Mesendoderm (in vitro differentiated cells): ENCODE data around the gene RPL13.

ENCODE experiments used
- DNase-seq: peaks from one replicate; pipeline ENCODE4 v3.0.0; 2013
- H2AK5ac ChIP-seq: 2 replicates; pipeline ENCODE4 v1.6.1; 2013; ENCODE audit warnings: low read length, inconsistent platforms
- H2BK120ac ChIP-seq: 2 replicates; pipeline ENCODE4 v1.6.1; 2013; ENCODE audit warnings: low read depth, mild to moderate bottlenecking, low read length, moderate library complexity, mixed read lengths
- H2BK15ac ChIP-seq: replicated peaks from 2 replicates; pipeline ENCODE4 v1.6.1; 2013; ENCODE audit warnings: low read depth, mild to moderate bottlenecking, moderate library complexity
- H2BK5ac ChIP-seq: 2 replicates; pipeline ENCODE4 v1.6.1; 2013; ENCODE audit warnings: low read length, inconsistent platforms
- H3K18ac ChIP-seq: 2 replicates; pipeline ENCODE4 v1.6.1; 2013; ENCODE audit warnings: mild to moderate bottlenecking, low read length, mixed read lengths
- H3K23ac ChIP-seq: one replicate; pipeline ENCODE4 v1.6.1; 2013; ENCODE audit warnings: low read length
- H3K27ac ChIP-seq: 2 replicates; pipeline ENCODE4 v1.5.1; 2013; ENCODE audit warnings: low read depth, mild to moderate bottlenecking, inconsistent platforms, low read length, moderate library complexity
- H3K27me3 ChIP-seq: 2 replicates; pipeline ENCODE4 v1.6.1; 2013; ENCODE audit warnings: low read length, control low read depth, mild to moderate bottlenecking, inconsistent platforms; ENCODE audit not compliant: insufficient read depth, poor library complexity
- H3K36me3 ChIP-seq: 2 replicates; pipeline ENCODE4 v1.6.1; 2013; ENCODE audit warnings: low read length, inconsistent platforms; ENCODE audit not compliant: control insufficient read depth, insufficient read depth
- H3K4ac ChIP-seq: one replicate; pipeline ENCODE4 v1.6.1; 2013; ENCODE audit warnings: low read depth, mild to moderate bottlenecking, low read length, moderate library complexity
- H3K4me1 ChIP-seq: 2 replicates; pipeline ENCODE4 v1.6.1; 2013; ENCODE audit warnings: low read depth, low read length, inconsistent platforms; ENCODE audit not compliant: control insufficient read depth
- H3K4me2 ChIP-seq: 2 replicates; pipeline ENCODE4 v1.6.1; 2013; ENCODE audit warnings: low read length
- H3K4me3 ChIP-seq: 2 replicates; pipeline ENCODE4 v1.5.1; 2013; ENCODE audit warnings: mild to moderate bottlenecking, low read length
- H3K56ac ChIP-seq: one replicate; pipeline ENCODE4 v1.6.1; 2013; ENCODE audit warnings: low read length
- H3K79me1 ChIP-seq: 2 replicates; pipeline ENCODE4 v1.6.1; 2013; ENCODE audit warnings: low read length, inconsistent platforms
- H3K79me2 ChIP-seq: 2 replicates; pipeline ENCODE4 v1.6.1; 2013; ENCODE audit warnings: mild to moderate bottlenecking, low read length; ENCODE audit not compliant: control insufficient read depth, insufficient read depth
- H3K9ac ChIP-seq: 2 replicates; pipeline ENCODE4 v1.6.1; 2013; ENCODE audit warnings: low read length, inconsistent platforms
- H4K5ac ChIP-seq: one replicate; pipeline ENCODE4 v1.6.1; 2013; ENCODE audit warnings: low read length
- H4K8ac ChIP-seq: one replicate; pipeline ENCODE4 v1.6.1; 2013; ENCODE audit warnings: low read depth, mild to moderate bottlenecking, control low read depth, low read length, moderate library complexity
- WGBS: extraction: QIAGEN DNeasy Blood & Tissue Kit; methylation state at CpG from one replicate; pipeline ENCODE4 v1.1.7; 2013; ENCODE audit warnings: low lambda C conversion rate, missing lambda C conversion rate; ENCODE audit not compliant: insufficient coverage; ENCODE audit errors: extremely low coverage; 5-methylcytosine and 5-hydroxymethylcytosine counted together

The RPL13 gene

DNA sequence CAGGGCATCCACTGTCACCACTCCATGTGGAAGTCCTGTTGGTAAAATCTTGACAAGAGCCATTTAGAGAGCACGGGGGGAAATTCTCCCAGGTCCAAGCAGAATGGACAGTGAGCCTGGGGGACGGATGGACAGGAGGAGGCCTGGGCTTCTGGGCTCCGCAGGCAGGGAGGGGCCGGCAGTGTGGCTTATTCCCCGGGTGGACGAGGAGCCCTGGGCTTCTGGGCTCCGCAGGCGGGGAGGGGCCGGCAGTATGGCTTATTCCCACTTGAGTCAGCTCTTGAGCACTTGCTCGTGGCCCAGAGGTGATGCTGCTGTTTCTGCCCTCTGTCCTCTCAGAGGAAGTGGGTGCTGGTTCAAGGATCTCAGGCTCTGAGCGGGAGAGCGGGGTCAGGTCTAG lies 22.2 kb upstream of the RPL13 start:
- no peak for DNase-seq
- H3K27me3 ChIP-seq = no peaks in the 10 kb centered on the region
- no peak overlapping the region for H3K23ac ChIP-seq
- H2AK5ac ChIP-seq = no peak overlapping the region
- H3K4me2 ChIP-seq = no peak overlapping the region
- H2BK120ac ChIP-seq = no peak overlapping the region
- H2BK5ac ChIP-seq = no peak overlapping the region
- H3K4ac ChIP-seq = no peak overlapping the region
- no peak overlapping the region for H3K9ac ChIP-seq
- no peak overlapping the region for H4K8ac ChIP-seq
- peaks cover 12% of the 10 kb centered on the region for H3K36me3 ChIP-seq
- no peak overlapping the region for H3K18ac ChIP-seq
- no peak overlapping the region for H3K56ac ChIP-seq
- no peaks in the 10 kb centered on the region for H3K4me1 ChIP-seq
- no peaks in the 10 kb centered on the region for H3K79me2 ChIP-seq
- no peak overlapping the region for H2BK15ac ChIP-seq
- no peak overlapping the region for H4K5ac ChIP-seq
- H3K4me3 ChIP-seq = no peak overlapping the region
- peaks cover 5% of the 10 kb centered on the region for H3K79me1 ChIP-seq
- no peak overlapping the region for H3K27ac ChIP-seq
- no CpG with 5 or more reads among the region's 12 CpGs for WGBS

- Histone ChIP-seq H4K5ac (no peak overlapping the region), H3K56ac (no peak overlapping the region), H3K27ac (no peak overlapping the region), H3K18ac (no peak overlapping the region), H2BK15ac (no peak overlapping the region), H4K8ac (no peak overlapping the region), H3K9ac (no peak overlapping the region), H3K4me2 (no peak overlapping the region), H3K4me1 (no peaks in the 10 kb centered on the region), H3K79me2 (no peaks in the 10 kb centered on the region), H2BK120ac (no peak overlapping the region), H2AK5ac (no peak overlapping the region), H2BK5ac (no peak overlapping the region), H3K79me1 (no peaks in the 10 kb centered on the region), H3K4ac (no peak overlapping the region), H3K23ac (no peak overlapping the region), H3K36me3 (peaks cover 11% of the 10 kb centered on the region), H3K27me3 (no peaks in the 10 kb centered on the region), H3K4me3 (no peak overlapping the region)
- no peak for DNase-seq
- WGBS = no CpG with 5 or more reads among the region's 13 CpGs
Measured at GRCh38 chr16:89540557-89540956, 19.9 kb upstream of the RPL13 start.

DNA sequence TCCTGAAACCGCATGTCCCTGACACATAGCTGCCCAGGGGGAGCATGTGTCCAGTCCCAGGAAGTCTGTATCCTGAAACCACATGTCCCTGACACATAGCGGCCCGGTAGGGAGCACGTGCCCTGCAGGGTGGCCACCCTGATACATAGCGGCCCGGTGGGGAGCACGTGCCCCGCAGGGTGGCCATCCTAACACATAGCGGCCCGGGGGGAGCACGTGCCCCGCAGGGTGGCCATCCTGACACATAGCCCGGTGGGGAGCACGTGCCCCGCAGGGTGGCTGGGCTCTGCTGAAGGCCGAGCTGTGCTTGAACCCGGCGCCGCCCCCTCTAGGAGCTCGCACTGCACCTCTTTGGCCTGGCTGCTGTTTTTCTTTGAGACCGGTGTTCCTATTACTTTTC lies 18.7 kb upstream of the RPL13 start:
- Histone ChIP-seq H3K18ac (no peak overlapping the region), H3K4ac (no peak overlapping the region), H3K27ac (no peak overlapping the region), H3K4me2 (no peak overlapping the region), H3K4me3 (no peak overlapping the region), H2BK15ac (no peak overlapping the region), H3K79me1 (no peaks in the 10 kb centered on the region), H3K9ac (no peak overlapping the region), H2BK120ac (no peak overlapping the region), H3K79me2 (no peaks in the 10 kb centered on the region), H4K8ac (no peak overlapping the region), H3K56ac (no peak overlapping the region), H3K23ac (no peak overlapping the region), H3K36me3 (peaks cover 11% of the 10 kb centered on the region), H2AK5ac (no peak overlapping the region), H2BK5ac (no peak overlapping the region), H3K4me1 (no peaks in the 10 kb centered on the region), H3K27me3 (no peaks in the 10 kb centered on the region), H4K5ac (no peak overlapping the region)
- WGBS = no CpG with 5 or more reads among the region's 21 CpGs
- no peak for DNase-seq

GRCh38 chr16:89544113-89544512 lies 16.4 kb upstream of the RPL13 start:
- Histone ChIP-seq H3K23ac (no peak overlapping the region), H2BK5ac (no peak overlapping the region), H3K27ac (no peak overlapping the region), H3K4me3 (no peak overlapping the region), H3K56ac (no peak overlapping the region), H3K4me2 (no peak overlapping the region), H3K36me3 (peaks cover 12% of the 10 kb centered on the region), H2AK5ac (no peak overlapping the region), H2BK15ac (no peak overlapping the region), H3K27me3 (no peaks in the 10 kb centered on the region), H3K9ac (no peak overlapping the region), H4K8ac (no peak overlapping the region), H4K5ac (no peak overlapping the region), H3K18ac (no peak overlapping the region), H3K79me1 (no peaks in the 10 kb centered on the region), H3K79me2 (no peaks in the 10 kb centered on the region), H2BK120ac (no peak overlapping the region), H3K4me1 (no peaks in the 10 kb centered on the region), H3K4ac (no peak overlapping the region)
- no peak for DNase-seq
- no CpG with 5 or more reads among the region's 11 CpGs for WGBS

DNA sequence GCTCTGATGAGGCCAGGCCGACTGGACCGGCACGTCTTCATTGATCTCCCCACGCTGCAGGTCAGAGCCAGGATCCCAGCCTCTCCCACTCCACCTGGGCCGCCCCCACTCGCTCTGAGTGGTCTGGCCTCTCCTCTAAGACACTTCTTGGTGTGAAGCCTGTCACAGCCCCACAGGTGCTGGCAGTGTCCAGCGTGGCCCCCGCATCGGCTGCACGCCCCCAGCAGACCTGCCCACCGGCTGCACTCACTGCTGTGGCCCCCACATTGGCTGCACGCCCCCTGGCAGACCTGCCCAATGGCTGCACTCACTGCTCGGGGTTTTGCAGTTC lies 15.8 kb upstream of the RPL13 start:
- Histone ChIP-seq H3K4me1 (no peaks in the 10 kb centered on the region), H2BK120ac (no peak overlapping the region), H3K27me3 (no peaks in the 10 kb centered on the region), H2BK15ac (no peak overlapping the region), H3K4me3 (no peak overlapping the region), H3K79me2 (no peaks in the 10 kb centered on the region), H3K27ac (no peak overlapping the region), H3K79me1 (no peaks in the 10 kb centered on the region), H3K4ac (no peak overlapping the region), H4K5ac (no peak overlapping the region), H3K9ac (no peak overlapping the region), H3K4me2 (no peak overlapping the region), H3K23ac (no peak overlapping the region), H3K56ac (no peak overlapping the region), H3K18ac (no peak overlapping the region), H4K8ac (no peak overlapping the region), H2BK5ac (no peak overlapping the region), H2AK5ac (no peak overlapping the region), H3K36me3 (peaks cover 12% of the 10 kb centered on the region)
- no CpG with 5 or more reads among the region's 13 CpGs for WGBS
- DNase-seq = no peak

DNA sequence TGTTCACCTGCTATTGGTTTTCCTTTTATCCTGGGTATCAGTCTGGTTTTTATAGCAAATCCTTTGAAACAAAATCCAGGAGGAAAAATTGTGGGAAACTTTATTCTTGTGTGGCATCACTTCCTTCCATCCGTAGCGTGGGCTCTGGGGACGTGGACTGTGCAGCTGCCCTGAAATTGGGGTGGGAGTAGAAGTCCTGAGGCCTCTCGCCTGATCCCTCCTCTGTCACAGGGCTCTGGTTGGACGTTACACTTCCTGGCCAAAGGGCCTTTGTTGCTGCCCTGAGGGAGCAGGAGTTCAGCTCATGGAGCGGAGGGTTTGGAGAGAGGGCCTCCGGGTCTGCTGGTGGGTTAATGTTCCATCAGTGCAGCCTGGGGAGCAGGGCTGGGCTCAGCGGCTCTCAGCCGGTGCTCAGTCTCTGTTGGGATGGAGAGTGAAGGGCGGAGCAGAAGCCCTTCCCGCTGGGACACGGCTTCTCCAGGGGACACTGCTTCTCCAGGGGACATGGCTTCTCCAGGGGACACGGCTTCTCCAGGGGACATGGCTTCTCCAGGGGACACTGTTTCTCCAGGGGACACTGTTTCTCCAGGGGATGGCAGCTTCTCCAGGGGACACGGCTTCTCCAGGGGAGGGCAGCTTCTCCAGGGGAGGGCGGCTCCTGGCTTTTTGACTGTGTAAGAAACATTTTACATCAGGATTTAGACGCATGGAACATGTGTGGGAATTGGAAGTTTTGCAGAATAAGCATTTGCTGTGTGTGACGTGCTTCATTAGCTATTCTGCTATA lies 15.2 kb upstream of the RPL13 start:
- Histone ChIP-seq H3K79me1 (no peaks in the 10 kb centered on the region), H3K56ac (no peak overlapping the region), H2BK15ac (no peak overlapping the region), H3K4me2 (no peak overlapping the region), H3K9ac (no peak overlapping the region), H3K79me2 (no peaks in the 10 kb centered on the region), H3K4me3 (no peak overlapping the region), H3K36me3 (peaks cover 12% of the 10 kb centered on the region), H3K18ac (no peak overlapping the region), H2AK5ac (no peak overlapping the region), H3K23ac (no peak overlapping the region), H3K27me3 (no peaks in the 10 kb centered on the region), H3K4ac (no peak overlapping the region), H4K5ac (no peak overlapping the region), H2BK120ac (no peak overlapping the region), H4K8ac (no peak overlapping the region), H2BK5ac (no peak overlapping the region), H3K4me1 (no peaks in the 10 kb centered on the region), H3K27ac (no peak overlapping the region)
- DNase-seq = no peak
- no CpG with 5 or more reads among the region's 17 CpGs for WGBS
